Esophagus muscularis mucosa (tissue), 3 donors: Measurements from ENCODE around the gene ELF2.

Experiments
- CTCF ChIP-seq, 3 experiments: fragments of 200-600 bp in 2 of 3; fragments of 450-650 bp in 1 of 3; sonication (generic) in 2 of 3; IDR thresholded peaks; one replicate each; pipeline ENCODE4 v1.5.1; 2017 to 2019; ENCODE audit warnings: antibody characterized with exemption in 3 of 3, mild to moderate bottlenecking in 2 of 3, moderate library complexity in 1 of 3
- POLR2AphosphoS5 ChIP-seq, 2 donors: sonication (generic); formaldehyde crosslinking; IDR thresholded peaks; one replicate each; pipeline ENCODE4 v1.6.1; 2017; ENCODE audit warnings: antibody characterized with exemption in 2 of 2

- TF ChIP-seq CTCF (IDR thresholded peaks at IDR 0.05) (peak; percentile 77 to 89 (median 81)), POLR2AphosphoS5 (IDR thresholded peaks at IDR 0.05) (peak in 1 of 2 donors; percentile 27)
Measured at GRCh38 chr4:139099366-139099982, 77.5 kb downstream of the ELF2 start.
